Omental fat pad (tissue), 4 donors: ENCODE measurements around the gene LPP. TPM values are rescaled to one million over a fixed set of nuclear protein-coding genes. Genes with fewer than 3 reads are reported as not detected.

Source experiments
- ATAC-seq: fragments of 150-250 bp; one replicate; pipeline ENCODE4 v1.9.1; 2016; ENCODE audit warnings: mild to moderate bottlenecking, moderate library complexity; ENCODE audit not compliant: low FRiP score
- DNase-seq: peaks from one replicate; pipeline ENCODE4 v3.0.0-alpha.2; 2019; ENCODE audit warnings: low spot score
- CTCF ChIP-seq, 3 donors: fragments of 450-650 bp; IDR thresholded peaks; one replicate each; pipeline ENCODE4 v1.5.1; 2016 to 2017; ENCODE audit warnings: antibody characterized with exemption in 3 of 3, mild to moderate bottlenecking in 3 of 3, moderate library complexity in 2 of 3
- total RNA-seq, 4 donors: library from RNA; depleted of rRNA; stranded (reverse); fragments of >200 nt; gene quantifications; one replicate each; pipeline ENCODE4 v1.1.0, GENCODE V29; 2016

Gene LPP
- total RNA-seq, 4 donors from 2014 or later, result 113 to 302 (median 126) TPM

DNA sequence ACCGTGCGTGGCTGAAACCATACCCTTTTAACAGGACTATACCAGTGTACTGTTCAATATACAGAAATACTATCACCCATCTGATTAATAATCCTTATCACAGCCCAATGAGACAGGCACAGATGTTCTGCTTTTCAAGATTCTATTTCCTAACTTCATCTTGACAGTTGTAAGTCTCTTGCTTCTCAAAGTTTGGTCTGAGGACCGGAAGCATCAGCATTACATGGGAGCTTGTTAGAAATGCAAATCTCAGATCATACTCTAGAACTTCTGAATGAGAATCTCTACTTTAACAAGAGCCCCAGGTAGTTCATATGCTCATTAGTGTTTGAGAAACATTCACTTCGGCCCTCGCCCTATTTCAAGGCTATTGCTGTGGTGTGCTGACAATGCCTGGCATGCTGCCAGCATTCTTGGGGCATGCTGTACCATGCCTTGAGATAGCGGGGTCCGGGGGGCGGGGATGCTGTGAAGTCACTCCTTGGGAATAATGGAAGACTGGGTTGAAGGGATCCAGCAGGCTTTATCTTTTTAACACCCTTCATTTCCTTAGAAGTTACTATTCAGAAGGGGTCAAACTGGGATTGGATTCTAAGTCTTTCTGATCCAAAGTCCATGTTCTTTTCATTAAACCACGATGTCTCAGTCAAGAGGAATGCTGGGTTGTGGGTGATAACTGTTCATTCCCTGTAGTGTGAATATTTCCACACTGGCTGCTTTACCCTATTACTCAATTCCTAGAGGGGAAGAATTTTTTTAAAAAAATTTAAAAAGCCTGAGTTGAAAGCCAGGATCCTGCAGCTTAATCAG lies 194.7 kb downstream of the LPP start:
- TF ChIP-seq CTCF (IDR thresholded peaks at IDR 0.05), result no peak
- DNase-seq (peak; percentile 86), ATAC-seq (peak; percentile 72)

GRCh38 chr3:188349351-188349901 lies 195.5 kb downstream of the LPP start:
- no peak for TF ChIP-seq CTCF (IDR thresholded peaks at IDR 0.05)
- peak; percentile 39 for ATAC-seq
- DNase-seq, result no peak

GRCh38 chr3:188349933-188350332 lies 196.0 kb downstream of the LPP start:
- ATAC-seq, result no peak
- no peak for DNase-seq
- no peak for TF ChIP-seq CTCF (IDR thresholded peaks at IDR 0.05)

DNA sequence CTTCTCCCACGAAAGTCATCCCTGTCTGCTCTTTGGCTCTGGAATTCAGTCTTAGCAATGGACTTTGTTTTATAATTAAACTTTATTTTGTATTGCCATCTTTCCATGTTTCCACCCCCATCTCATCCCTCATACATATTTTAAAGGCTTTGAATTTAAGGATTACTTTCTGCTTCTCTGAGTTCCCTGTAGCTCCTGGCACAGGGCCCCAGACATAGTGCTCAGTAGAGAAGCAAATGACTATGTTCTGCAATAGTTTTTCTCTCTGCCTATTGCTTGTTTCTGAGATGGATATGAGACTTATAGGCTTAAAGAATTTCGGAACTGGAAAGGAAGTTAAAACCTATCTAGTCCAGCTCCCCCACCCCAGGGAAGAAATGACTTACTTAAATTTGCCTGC lies 197.0 kb downstream of the LPP start:
- no peak for TF ChIP-seq CTCF (IDR thresholded peaks at IDR 0.05)
- ATAC-seq, result no peak

DNA sequence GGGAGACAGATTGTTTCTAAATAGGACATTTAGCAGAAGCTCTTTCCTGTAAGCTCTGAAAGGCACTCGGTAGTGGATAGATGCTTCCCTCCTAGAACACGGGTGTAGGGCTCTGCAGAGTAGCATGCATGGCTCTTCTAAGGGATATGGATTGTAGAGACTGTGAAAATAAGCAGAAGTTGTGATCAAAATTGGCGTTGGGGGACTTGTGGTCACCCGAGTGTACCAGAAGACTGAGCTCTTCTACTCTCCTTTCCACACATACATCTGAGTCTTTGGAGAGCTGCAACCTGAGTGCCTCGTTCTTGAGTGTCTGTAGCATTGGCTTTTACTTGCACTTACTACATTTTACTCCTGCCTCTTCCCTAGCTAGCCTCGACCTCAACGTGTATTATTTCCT lies 197.7 kb downstream of the LPP start:
- no peak for ATAC-seq
- no peak for TF ChIP-seq CTCF (IDR thresholded peaks at IDR 0.05)

More for the DNA sequence above, 197.0 kb downstream of the LPP start:
- no peak for DNase-seq

DNA sequence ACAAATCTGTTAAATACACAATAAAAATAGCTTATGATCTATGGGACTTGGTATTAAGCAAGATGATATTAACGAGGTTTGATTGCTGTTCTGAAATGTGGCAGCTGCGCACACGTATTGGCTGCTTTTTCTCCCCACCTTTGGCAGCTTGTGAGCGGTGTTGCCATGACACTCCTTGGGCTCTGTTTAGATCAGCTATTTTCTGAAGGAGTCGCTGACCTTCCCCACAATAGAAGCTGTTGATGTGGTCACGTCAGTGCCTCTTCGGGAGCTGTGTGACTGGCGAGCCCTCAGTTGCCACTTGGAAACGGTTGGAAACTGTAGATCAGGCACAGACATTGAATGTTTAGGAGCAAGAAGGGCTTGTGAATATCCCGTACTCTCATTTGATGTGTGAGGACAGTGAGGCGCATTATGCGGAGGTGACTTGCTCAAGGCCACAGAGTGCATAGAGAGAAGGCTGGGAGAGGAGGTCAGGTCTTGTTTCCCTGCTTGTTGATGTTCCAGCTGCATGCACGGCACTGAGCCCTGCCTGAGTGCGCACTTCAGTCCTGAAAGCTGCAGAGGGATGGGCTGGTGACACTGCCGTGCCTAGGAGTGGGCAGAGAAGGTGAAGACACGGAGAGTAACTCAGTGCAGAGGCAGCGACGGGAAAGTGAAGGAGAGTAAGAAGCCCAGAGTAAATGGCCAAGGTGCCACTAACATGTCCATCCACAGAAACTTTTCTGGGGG lies 198.4 kb downstream of the LPP start:
- no peak for TF ChIP-seq CTCF (IDR thresholded peaks at IDR 0.05)
- ATAC-seq, result no peak
- DNase-seq, result no peak

More for the DNA sequence above, 197.7 kb downstream of the LPP start:
- no peak for DNase-seq
